HG02678 (cell line): Measurements from ENCODE around the gene AARS2.

ENCODE experiments used
- ATAC-seq: cut with Tn5 transposase; IDR thresholded peaks from one replicate; pipeline ENCODE4 v1.9.1; 2021; ENCODE audit warnings: mild to moderate bottlenecking, moderate library complexity; ENCODE audit not compliant: unreplicated experiment

The AARS2 gene

DNA sequence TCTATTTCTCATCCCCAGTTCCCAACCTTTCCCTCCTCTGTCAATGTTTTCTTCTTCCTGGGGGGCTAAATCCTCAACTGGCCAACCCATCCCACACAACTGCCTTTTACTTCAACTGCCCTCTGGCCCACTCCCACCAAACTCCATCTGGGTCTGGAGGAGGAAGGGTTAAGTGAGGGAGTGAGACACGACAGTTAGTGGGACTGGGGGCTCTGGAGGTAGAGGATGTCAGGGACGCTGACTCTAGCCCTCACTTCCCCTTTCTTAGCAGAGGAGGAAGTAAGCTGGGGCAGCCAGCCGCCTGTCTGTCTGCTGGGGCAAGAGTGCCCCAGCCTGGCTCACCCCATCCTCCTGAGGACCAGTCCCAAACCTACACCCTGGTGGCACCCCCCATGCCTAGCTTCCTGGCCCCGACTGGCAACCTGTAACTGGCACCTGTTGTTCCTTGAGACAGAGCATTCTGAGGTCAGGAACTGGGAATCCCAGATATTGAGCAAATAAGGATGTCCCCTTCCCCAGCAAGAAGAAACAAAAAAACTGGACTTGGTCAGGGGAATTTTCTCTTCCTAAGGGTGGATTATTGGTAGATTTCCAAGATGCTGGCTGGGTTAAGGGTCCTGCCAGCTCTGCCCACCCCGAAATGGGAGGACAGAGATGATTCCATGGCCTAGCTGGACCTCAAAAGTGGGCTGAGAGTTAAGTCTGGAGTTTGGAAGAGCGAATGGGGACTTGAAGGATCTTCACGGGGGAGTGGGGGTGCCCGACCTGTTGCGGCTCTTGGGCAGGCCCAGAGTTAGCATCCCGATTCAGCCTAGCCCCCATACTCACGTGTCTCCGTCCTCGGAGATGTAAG, 48.8 kb downstream of the AARS2 start:
- ATAC-seq, result peak; percentile 31

DNA sequence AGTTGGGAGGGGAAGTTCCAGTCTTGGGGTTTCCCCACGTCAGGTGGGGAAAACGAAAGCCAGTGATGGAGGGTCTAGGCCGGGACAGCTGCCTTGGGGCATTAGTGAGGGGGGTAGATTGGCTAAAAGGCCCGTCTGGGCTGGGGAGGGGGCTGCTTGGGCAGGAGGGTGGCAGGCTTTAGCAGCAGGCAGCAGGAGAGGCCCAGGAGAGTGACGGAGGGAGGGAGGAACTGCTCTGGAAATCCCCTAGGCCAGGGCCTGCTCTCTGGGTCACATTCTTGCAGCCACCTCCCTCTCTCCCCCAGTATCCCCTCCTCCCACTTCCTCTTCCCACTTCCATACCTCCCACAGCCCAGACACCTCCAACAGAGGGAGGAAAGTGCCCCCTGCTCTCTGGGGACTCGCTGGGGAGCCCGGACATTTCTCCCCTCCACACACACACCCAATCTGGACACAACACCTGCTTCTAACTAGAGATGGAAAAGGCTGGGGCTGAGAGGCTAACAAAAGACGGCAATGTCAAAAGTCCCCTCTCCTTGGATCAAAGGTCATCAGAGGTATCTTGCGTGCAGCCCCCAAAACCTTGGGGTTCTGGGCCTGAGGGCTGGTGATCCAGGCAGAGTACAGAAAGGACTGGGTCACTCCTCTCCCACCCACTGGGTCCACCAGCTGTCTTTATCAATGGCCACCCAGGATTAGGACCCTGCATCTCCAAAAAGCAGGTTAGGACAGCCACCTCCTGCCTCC, 49.6 kb downstream of the AARS2 start:
- no peak for ATAC-seq

- no peak for ATAC-seq
These were observed 50.4 kb downstream of the AARS2 start for GRCh38 chr6:44262467-44263353.

GRCh38 chr6:44261581-44261980, 51.6 kb downstream of the AARS2 start:
- no peak for ATAC-seq

DNA sequence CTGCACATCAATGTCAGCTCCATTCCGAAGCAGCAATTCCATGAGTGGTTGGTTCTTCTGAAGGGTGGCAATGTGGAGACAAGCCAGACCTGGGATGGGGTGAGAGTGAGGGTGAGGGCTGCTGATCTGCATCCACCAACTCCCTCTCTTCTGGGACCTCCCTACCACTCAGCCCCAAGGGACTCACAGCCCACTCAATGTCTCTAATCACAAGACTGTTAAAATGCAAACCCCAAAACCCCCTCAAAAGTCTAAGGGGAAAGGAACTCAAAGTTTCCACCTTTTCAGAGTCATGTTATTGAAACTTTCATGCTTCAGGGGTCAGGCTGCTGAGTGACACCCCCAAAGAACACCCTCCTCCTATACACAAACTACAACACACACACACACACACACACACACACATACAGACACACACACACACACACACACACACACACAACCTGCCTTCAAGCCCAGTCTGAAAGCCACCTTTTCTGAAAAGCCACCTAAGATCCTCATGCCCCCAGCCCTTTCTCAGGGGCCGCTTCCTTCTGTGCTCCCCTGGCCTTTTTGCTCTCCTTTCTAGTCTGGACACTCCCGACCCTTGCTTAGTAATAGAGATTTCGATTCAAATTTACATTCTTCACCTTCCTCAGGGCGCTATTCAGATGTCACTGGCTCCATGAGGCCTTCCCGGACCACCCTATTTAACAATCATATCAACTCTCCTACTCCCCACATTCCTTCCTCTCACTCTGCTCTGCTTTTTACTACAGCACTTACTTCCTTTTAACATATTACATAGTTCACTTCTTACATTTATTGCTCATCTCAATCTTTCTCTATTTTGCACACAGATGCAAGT, 52.5 kb downstream of the AARS2 start:
- ATAC-seq, result no peak

GRCh38 chr6:44260011-44260410, 53.1 kb downstream of the AARS2 start:
- ATAC-seq, result no peak

GRCh38 chr6:44258921-44259320, 54.2 kb downstream of the AARS2 start:
- no peak for ATAC-seq

- no peak for ATAC-seq
These were observed 54.8 kb downstream of the AARS2 start for GRCh38 chr6:44258325-44258863.

GRCh38 chr6:44257753-44258324, 55.3 kb downstream of the AARS2 start:
- peak; percentile 9 for ATAC-seq

DNA sequence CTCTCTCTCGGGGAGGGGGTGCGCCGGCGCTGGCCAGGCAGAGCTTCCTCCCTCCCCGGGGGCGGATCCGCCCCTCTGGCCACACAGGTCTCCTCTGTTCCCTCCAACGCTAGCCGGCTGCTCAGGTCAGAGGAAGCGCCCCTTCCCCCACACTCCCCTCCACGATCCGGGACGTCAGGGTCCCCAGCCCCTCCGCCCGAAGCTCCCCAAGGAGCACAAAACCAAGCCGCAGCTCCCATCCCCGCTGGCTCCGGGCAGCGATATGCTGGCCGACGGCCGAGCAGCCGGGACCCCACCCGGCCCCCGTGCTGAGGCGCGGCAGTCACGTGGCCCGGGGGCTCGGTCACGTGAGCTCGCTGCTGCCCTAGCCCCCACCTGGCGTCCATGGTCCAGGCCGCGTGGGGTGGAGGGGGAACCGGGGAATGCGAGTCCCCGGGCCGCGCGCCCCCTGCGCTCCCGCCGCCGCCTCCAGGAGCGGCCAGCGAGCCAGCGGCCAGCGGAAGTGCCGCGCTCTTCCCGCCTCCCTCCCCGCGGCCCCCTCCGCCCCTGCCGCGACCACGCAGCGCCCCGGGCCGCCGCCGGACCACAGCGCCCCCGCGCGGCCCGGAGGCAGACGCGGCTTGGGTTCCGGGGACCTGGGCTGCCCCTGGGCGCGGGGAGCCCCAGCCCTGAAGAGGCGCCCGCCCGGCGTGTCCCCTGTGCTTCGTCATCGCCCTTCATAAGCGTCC, 56.0 kb downstream of the AARS2 start, which contains the start of gene SLC35B2:
SLC35B2 (minus strand) TSS at position 504 of the 728 bp plus-strand sequence; CDS start at position 386, 118 bp downstream.
- peak; percentile 52 for ATAC-seq

- ATAC-seq, result no peak
These were observed 56.4 kb downstream of the AARS2 start for GRCh38 chr6:44256775-44257024.

- no peak for ATAC-seq
These were observed 57.0 kb downstream of the AARS2 start for GRCh38 chr6:44255871-44256774.

GRCh38 chr6:44255105-44255808, 57.9 kb downstream of the AARS2 start:
- ATAC-seq, result no peak

- ATAC-seq, result no peak
These were observed 58.7 kb downstream of the AARS2 start for GRCh38 chr6:44254191-44255104.

DNA sequence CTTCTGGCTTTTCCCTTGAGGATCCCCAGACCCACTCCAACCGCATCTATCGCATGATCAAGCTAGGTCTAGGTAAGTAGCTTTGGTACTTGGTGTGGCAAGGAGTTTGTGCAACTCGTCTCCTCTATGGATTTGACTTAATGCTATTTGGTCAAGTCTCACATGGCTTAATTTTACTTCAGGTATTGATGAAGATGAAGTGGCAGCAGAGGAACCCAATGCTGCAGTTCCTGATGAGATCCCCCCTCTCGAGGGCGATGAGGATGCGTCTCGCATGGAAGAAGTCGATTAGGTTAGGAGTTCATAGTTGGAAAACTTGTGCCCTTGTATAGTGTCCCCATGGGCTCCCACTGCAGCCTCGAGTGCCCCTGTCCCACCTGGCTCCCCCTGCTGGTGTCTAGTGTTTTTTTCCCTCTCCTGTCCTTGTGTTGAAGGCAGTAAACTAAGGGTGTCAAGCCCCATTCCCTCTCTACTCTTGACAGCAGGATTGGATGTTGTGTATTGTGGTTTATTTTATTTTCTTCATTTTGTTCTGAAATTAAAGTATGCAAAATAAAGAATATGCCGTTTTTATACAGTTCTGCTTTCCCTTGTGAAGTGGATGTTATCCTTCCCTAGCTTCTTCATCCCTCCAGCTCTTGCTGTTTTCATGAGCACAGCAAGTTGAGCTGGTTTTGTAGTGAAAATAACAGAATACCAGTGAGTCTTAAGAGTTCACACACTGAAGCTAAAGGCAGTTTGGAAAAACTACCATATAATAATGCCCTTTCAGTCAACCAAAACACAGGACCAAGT, 59.6 kb downstream of the AARS2 start:
- ATAC-seq, result no peak
